Liver (tissue), 3 donors: ENCODE results near the gene TLE5.

Experiments
- CTCF ChIP-seq: fragments of 150-350 bp; IDR thresholded peaks from 2 replicates; pipeline ENCODE4 v1.5.1; 2017; ENCODE audit warnings: improper control_type of control experiment, low read depth, low read length; ENCODE audit not compliant: missing input control
- FOXA1 ChIP-seq: IDR thresholded peaks from 2 replicates; pipeline ENCODE4 v1.6.1; 2016; ENCODE audit warnings: antibody characterized with exemption
- GABPA ChIP-seq, 2 donors: IDR thresholded peaks in 1 of 2; conservative IDR thresholded peaks in 1 of 2; 2 replicates each; pipeline ENCODE4 v1.6.1; 2016; ENCODE audit warnings: antibody characterized with exemption in 2 of 2, mild to moderate bottlenecking in 1 of 2, moderate library complexity in 1 of 2
- HNF4G ChIP-seq: IDR thresholded peaks from 2 replicates; pipeline ENCODE4 v1.6.1; 2016; ENCODE audit warnings: antibody characterized with exemption
- JUND ChIP-seq, 2 donors: IDR thresholded peaks; 2 replicates each; pipeline ENCODE4 v1.6.1; 2016; ENCODE audit warnings: antibody characterized with exemption in 2 of 2
- RAD21 ChIP-seq, 2 donors: IDR thresholded peaks; 2 replicates each; pipeline ENCODE4 v1.6.1; 2016; ENCODE audit warnings: antibody characterized with exemption in 2 of 2, mild to moderate bottlenecking in 2 of 2
- REST ChIP-seq: IDR thresholded peaks from 2 replicates; pipeline ENCODE4 v1.6.1; 2016; ENCODE audit warnings: antibody characterized with exemption, mild to moderate bottlenecking
- SP1 ChIP-seq: IDR thresholded peaks from 2 replicates; pipeline ENCODE4 v1.6.1; 2018; ENCODE audit warnings: antibody characterized with exemption, mild to moderate bottlenecking
- TAF1 ChIP-seq: conservative IDR thresholded peaks from 2 replicates; pipeline ENCODE4 v1.6.1; 2016; ENCODE audit warnings: antibody characterized with exemption, mild to moderate bottlenecking
- YY1 ChIP-seq: IDR thresholded peaks from 2 replicates; pipeline ENCODE4 v1.6.1; 2016; ENCODE audit warnings: antibody characterized with exemption, mild to moderate bottlenecking
- TF ChIP-seq, protein P1 (sequence below): IDR thresholded peaks from 2 replicates; pipeline ENCODE4 v1.6.1; 2016; ENCODE audit warnings: antibody characterized with exemption
- donor health status: healthy.
- donor health status: healthy.

DNA sequence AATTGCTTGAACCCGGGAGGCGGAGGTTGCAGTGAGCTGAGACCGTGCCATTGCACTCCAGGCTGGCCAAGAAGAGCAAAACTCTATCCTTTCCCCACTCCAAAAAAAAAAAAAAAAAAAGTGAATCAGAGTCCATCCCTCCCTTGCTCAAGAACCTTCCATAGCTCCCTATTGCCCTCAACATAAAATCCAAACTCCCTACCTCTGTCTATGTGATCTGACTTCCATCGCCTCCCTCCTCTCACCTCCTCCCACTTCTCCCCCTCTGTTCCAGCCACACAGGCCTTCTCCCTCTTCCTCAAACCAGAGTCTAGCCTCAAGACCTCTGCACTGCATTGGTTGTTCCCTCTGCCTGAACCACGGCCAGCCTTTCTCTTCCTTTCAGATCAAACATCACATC lies 23.2 kb downstream of the TLE5 start:
- no peak for TF ChIP-seq SP1
- TF ChIP-seq TAF1 = no peak
- TF ChIP-seq CTCF = no peak
- no peak for TF ChIP-seq HNF4G
- no peak for TF ChIP-seq GABPA (IDR thresholded peaks at IDR 0.05 in 1 of 2, conservative IDR thresholded peaks at IDR 0.05 in 1 of 2)
- TF ChIP-seq REST = no peak
- TF ChIP-seq, protein P1, sequence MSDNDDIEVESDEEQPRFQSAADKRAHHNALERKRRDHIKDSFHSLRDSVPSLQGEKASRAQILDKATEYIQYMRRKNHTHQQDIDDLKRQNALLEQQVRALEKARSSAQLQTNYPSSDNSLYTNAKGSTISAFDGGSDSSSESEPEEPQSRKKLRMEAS = no peak
- TF ChIP-seq YY1 = no peak
- no peak for TF ChIP-seq JUND (IDR thresholded peaks at IDR 0.05)
- no peak for TF ChIP-seq FOXA1
- no peak for TF ChIP-seq RAD21 (IDR thresholded peaks at IDR 0.05)
